A673 (cell line): ENCODE results near the gene LRRC8A. TPM values are rescaled to one million over a fixed set of nuclear protein-coding genes. Genes with fewer than 3 reads are reported as not detected.

Experiments
- BruUV-seq: library from RNA; stranded (reverse); fragments of 400-500 nt; replicated peaks from 2 replicates; lab custom pipeline; 2021; lab: Mats Ljungman, UMichigan
- CTCF ChIA-PET: fragments of 300-600 bp; sonication (Branson Sonifier 250); formaldehyde crosslinking; loops from one replicate; lab custom pipeline; 2022; ENCODE audit warnings: antibody characterized with exemption; lab: Charles Lee
- POLR2A ChIA-PET: fragments of 300-600 bp; sonication (Branson Sonifier 250); formaldehyde crosslinking; loops from one replicate; lab custom pipeline; 2022; ENCODE audit warnings: antibody characterized with exemption; ENCODE audit not compliant: low non-redundant PET; lab: Charles Lee
- DNase-seq: peaks from one replicate; pipeline ENCODE4 v3.0.0-alpha.2; 2015; ENCODE audit warnings: low spot score
- H3K27ac ChIP-seq: fragments of 200-600 bp; sonication (generic); 2 replicates; pipeline ENCODE4 v1.5.1; 2016; ENCODE audit warnings: mixed run types, low read depth, mild to moderate bottlenecking, mixed read lengths, antibody characterized with exemption, low read length; ENCODE audit not compliant: poor library complexity, severe bottlenecking
- H3K27me3 ChIP-seq: fragments of 200-600 bp; sonication (generic); replicated peaks from 2 replicates; pipeline ENCODE4 v1.6.1; 2017; ENCODE audit warnings: mixed run types, low read depth, mild to moderate bottlenecking, mixed read lengths, antibody characterized with exemption, low read length; ENCODE audit not compliant: insufficient read depth, poor library complexity
- H3K36me3 ChIP-seq: fragments of 200-600 bp; sonication (generic); 2 replicates; pipeline ENCODE4 v1.6.1; 2016; ENCODE audit warnings: mixed run types, mild to moderate bottlenecking, mixed read lengths, antibody characterized with exemption, low read length; ENCODE audit not compliant: insufficient read depth, poor library complexity, severe bottlenecking
- H3K4me1 ChIP-seq: fragments of 200-600 bp; sonication (generic); 2 replicates; pipeline ENCODE4 v1.6.1; 2017; ENCODE audit warnings: mixed run types, mild to moderate bottlenecking, mixed read lengths, antibody characterized with exemption, low read length; ENCODE audit not compliant: insufficient read depth, poor library complexity, severe bottlenecking
- H3K4me3 ChIP-seq: fragments of 200-600 bp; sonication (generic); 2 replicates; pipeline ENCODE4 v1.5.1; 2016; ENCODE audit warnings: low read depth, mixed run types, mild to moderate bottlenecking, mixed read lengths, low read length; ENCODE audit not compliant: poor library complexity, severe bottlenecking
- H3K9me3 ChIP-seq: fragments of 200-600 bp; sonication (generic); 2 replicates; pipeline ENCODE4 v1.6.1; 2016; ENCODE audit warnings: mixed run types, low read depth, mild to moderate bottlenecking, mixed read lengths, antibody characterized with exemption, low read length; ENCODE audit not compliant: poor library complexity, severe bottlenecking
- EZH2 ChIP-seq: fragments of 200-600 bp; sonication (generic); IDR thresholded peaks from 2 replicates; pipeline ENCODE4 v1.6.1; 2017; ENCODE audit warnings: borderline replicate concordance, low read depth, mild to moderate bottlenecking, mixed read lengths, antibody characterized with exemption, low read length; ENCODE audit not compliant: poor library complexity, severe bottlenecking
- intact Hi-C: fragments of 100-400 bp; cut with micrococcal nuclease; formaldehyde crosslinking; loops from one replicate; pipeline ENCODE4 v1.10.0; 2022; ENCODE audit not compliant: unreplicated experiment
- total RNA-seq: library from RNA; stranded (reverse); gene quantifications from 2 replicates; pipeline ENCODE4 v1.2.3, GENCODE V29; 2021
- TF ChIP-seq, protein P1 (sequence below): fragments of 300-800, 200-600 bp; sonication (generic); conservative IDR thresholded peaks from 2 replicates; pipeline ENCODE4 v1.5.1; 2017; ENCODE audit warnings: low read depth, mild to moderate bottlenecking, antibody characterized with exemption, low read length, moderate library complexity, mixed read lengths

LRRC8A gene
- total RNA-seq, 1 experiment from 2014 or later = 56.8 TPM

DNA sequence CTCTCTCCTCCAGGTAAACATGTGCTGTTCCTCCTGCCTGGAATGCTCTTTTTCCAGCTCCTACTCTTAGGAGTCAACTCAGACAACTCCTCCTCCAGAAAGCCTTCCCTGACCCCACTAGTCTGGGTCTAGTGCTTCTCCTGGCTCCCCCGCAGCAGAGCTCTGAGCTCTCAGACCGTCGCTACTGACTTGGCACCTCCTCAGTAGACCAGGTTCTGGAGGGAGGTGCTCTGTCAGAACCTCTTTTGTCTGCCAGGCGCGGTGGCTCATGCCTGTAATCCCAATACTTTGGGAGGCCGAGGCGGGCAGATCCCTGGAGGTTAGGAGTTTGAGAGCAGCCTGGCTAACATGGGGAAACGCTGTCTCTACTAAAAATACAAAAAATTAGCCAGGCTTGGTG is 3.4 kb downstream of the LRRC8A start:
- no peak for DNase-seq
- no TSS peak for BruUV-seq
- intact Hi-C loops = no loop called here
- no peaks in the 10 kb centered on the region for H3K27me3 ChIP-seq
- H3K36me3 ChIP-seq = peaks cover 17% of the 10 kb centered on the region
- H3K27ac ChIP-seq = no peak overlapping the region
- no peak for TF ChIP-seq EZH2
- TF ChIP-seq, protein P1, sequence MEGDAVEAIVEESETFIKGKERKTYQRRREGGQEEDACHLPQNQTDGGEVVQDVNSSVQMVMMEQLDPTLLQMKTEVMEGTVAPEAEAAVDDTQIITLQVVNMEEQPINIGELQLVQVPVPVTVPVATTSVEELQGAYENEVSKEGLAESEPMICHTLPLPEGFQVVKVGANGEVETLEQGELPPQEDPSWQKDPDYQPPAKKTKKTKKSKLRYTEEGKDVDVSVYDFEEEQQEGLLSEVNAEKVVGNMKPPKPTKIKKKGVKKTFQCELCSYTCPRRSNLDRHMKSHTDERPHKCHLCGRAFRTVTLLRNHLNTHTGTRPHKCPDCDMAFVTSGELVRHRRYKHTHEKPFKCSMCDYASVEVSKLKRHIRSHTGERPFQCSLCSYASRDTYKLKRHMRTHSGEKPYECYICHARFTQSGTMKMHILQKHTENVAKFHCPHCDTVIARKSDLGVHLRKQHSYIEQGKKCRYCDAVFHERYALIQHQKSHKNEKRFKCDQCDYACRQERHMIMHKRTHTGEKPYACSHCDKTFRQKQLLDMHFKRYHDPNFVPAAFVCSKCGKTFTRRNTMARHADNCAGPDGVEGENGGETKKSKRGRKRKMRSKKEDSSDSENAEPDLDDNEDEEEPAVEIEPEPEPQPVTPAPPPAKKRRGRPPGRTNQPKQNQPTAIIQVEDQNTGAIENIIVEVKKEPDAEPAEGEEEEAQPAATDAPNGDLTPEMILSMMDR = no peak
- ChIA-PET POLR2A (no interaction called here), CTCF (no interaction called here)
- H3K4me3 ChIP-seq = no peak overlapping the region
- H3K9me3 ChIP-seq = no peaks in the 10 kb centered on the region
- peaks cover 9% of the 10 kb centered on the region for H3K4me1 ChIP-seq

DNA sequence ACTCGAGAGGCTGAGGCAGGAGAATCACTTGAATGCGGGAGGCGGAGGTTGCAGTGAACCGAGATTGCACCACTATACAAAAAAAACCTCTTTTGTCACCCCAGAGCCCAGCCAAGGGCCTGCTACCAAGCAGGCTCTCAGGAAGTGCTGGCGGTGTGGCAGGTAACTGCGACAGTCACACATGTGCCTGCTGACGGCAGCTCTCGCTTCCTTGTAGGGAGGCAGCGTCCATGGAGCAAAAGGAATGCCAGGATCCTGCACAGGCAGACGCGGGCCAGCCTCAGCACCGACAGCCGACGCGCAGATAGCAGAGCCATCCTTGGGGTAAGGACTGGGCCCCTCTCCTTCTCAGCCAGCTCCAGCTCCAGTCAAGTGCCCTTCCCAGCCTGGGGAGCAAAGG is 3.9 kb downstream of the LRRC8A start:
- no peaks in the 10 kb centered on the region for H3K9me3 ChIP-seq
- TF ChIP-seq, protein P1 = no peak
- no peak for TF ChIP-seq EZH2
- POLR2A ChIA-PET = no interaction called here
- CTCF ChIA-PET = no interaction called here
- intact Hi-C loops = no loop called here
- H3K27ac ChIP-seq = no peak overlapping the region
- H3K36me3 ChIP-seq = peaks cover 18% of the 10 kb centered on the region
- H3K4me3 ChIP-seq = no peak overlapping the region
- H3K4me1 ChIP-seq = peaks cover 9% of the 10 kb centered on the region
- BruUV-seq = no TSS peak
- no peak for DNase-seq
- no peaks in the 10 kb centered on the region for H3K27me3 ChIP-seq

GRCh38 chr9:128886211-128886891 is 4.4 kb downstream of the LRRC8A start:
- no peak for DNase-seq
- Histone ChIP-seq H3K9me3 (no peaks in the 10 kb centered on the region), H3K36me3 (peaks cover 18% of the 10 kb centered on the region), H3K4me1 (peaks cover 9% of the 10 kb centered on the region), H3K27me3 (no peaks in the 10 kb centered on the region), H3K4me3 (no peak overlapping the region), H3K27ac (no peak overlapping the region)
- TF ChIP-seq, protein P1 = no peak
- TF ChIP-seq EZH2 = no peak
- intact Hi-C loops = no loop called here
- no TSS peak for BruUV-seq
- ChIA-PET CTCF (no interaction called here), POLR2A (interaction anchor here (0.7 kb wide), 1 partner anchor 149 kb away, joined by 3 read pairs; no protein-coding TSS in a partner anchor)
